ENCODE results near the gene UBE2Q1.
"Not testable (repeated sequence)": the region's sequence is repeated elsewhere in the genome, so short reads cannot be mapped to it uniquely, and the experiment has no call there.

Gene UBE2Q1

GRCh38 chr1:154549202-154549770 is 9.2 kb downstream of the UBE2Q1 start:
- DNase-seq = no peak

GRCh38 chr1:154548028-154548427 is 10.4 kb downstream of the UBE2Q1 start:
- DNase-seq = no peak

- no peak for DNase-seq
These were observed 11.2 kb downstream of the UBE2Q1 start for GRCh38 chr1:154547105-154547732.

GRCh38 chr1:154546264-154547063 is 12.0 kb downstream of the UBE2Q1 start:
- DNase-seq = peak; percentile 22 to 32

GRCh38 chr1:154541231-154541630 is 17.2 kb downstream of the UBE2Q1 start:
- DNase-seq = no peak

GRCh38 chr1:154539486-154540483 is 18.7 kb downstream of the UBE2Q1 start:
- no peak for DNase-seq

- DNase-seq = no peak
These were observed 21.9 kb downstream of the UBE2Q1 start for GRCh38 chr1:154536570-154536969.

- no peak for DNase-seq
These were observed 24.3 kb downstream of the UBE2Q1 start for GRCh38 chr1:154533952-154534844.

GRCh38 chr1:154531950-154532349 is 26.5 kb downstream of the UBE2Q1 start:
- DNase-seq = not testable (repeated sequence)

GRCh38 chr1:154529308-154529707 is 29.2 kb downstream of the UBE2Q1 start:
- DNase-seq = no peak

- no peak for DNase-seq
These were observed 31.3 kb downstream of the UBE2Q1 start for GRCh38 chr1:154527192-154527591.

- no peak for DNase-seq
These were observed 33.6 kb downstream of the UBE2Q1 start for GRCh38 chr1:154524881-154525280.

GRCh38 chr1:154521695-154522094 is 36.8 kb downstream of the UBE2Q1 start:
- no peak for DNase-seq

- no peak for DNase-seq
These were observed 38.1 kb downstream of the UBE2Q1 start for GRCh38 chr1:154520333-154520732.

GRCh38 chr1:154519591-154519991 is 38.9 kb downstream of the UBE2Q1 start:
- no peak for DNase-seq

GRCh38 chr1:154517661-154518060 is 40.8 kb downstream of the UBE2Q1 start:
- no peak for DNase-seq

GRCh38 chr1:154514066-154514553 is 44.4 kb downstream of the UBE2Q1 start:
- no peak for DNase-seq

- DNase-seq = no peak
These were observed 45.7 kb downstream of the UBE2Q1 start for GRCh38 chr1:154512760-154513159.

- DNase-seq = no peak
These were observed 54.6 kb downstream of the UBE2Q1 start for GRCh38 chr1:154503898-154504297.

GRCh38 chr1:154502744-154503115 is 55.7 kb downstream of the UBE2Q1 start:
- DNase-seq = no peak

GRCh38 chr1:154502066-154502743 is 56.3 kb downstream of the UBE2Q1 start, which contains the start of the genes SHE and TDRD10:
Gene SHE (minus strand): TSS chr1:154502412. CDS start chr1:154502026, 386 bp downstream.
Gene TDRD10 (plus strand): TSS chr1:154502219. CDS start chr1:154506904, 4,685 bp downstream.
- DNase-seq = no peak
